ENCODE measurements around the gene SLC6A4. TPM values are rescaled to one million over a fixed set of nuclear protein-coding genes. Genes with fewer than 3 reads are reported as not detected.

Gene SLC6A4
- total and polyA plus RNA-seq, 10 of the 15 experiments (the other 5 are each of a cell fraction or from before 2014, with no cell fraction given), result 5.3 to 20.6 (median 10.1) TPM

GRCh38 chr17:30217746-30218245 is 17.7 kb downstream of the SLC6A4 start:
- DNase-seq (ENCODE audit: low read depth, low spot score) (no peak), FAIRE-seq (no peak), ATAC-seq (no peak)
- no peaks in the 10 kb centered on the region for H3K79me2 ChIP-seq (ENCODE audit: control insufficient read depth, insufficient read depth, low read length)
- no peak overlapping the region for H3K9ac ChIP-seq (ENCODE audit: control insufficient read depth, insufficient read depth, low read length)
- intact Hi-C loops (cut with micrococcal nuclease; ENCODE audit: unreplicated experiment), result no loop called here
- ChIA-PET CTCF (no interaction called here), SMC1A (ENCODE audit: uncharacterized antibody, unreplicated experiment) (no interaction called here), POLR2A (no interaction called here), RAD21 (ENCODE audit: unreplicated experiment) (interaction anchor here (0.8 kb wide), 1 partner anchor 93 kb away, joined by 3 read pairs; no protein-coding TSS in a partner anchor)
- WGBS (ENCODE audit: insufficient coverage, insufficient replicate concordance, low lambda C conversion rate, missing lambda C conversion rate), result 96% methylated on average over 11 of the region's 11 CpGs
- BruUV-seq (replicated peaks), result no TSS peak
- H3K4me3 ChIP-seq, result no peak overlapping the region
- H3K27ac ChIP-seq (ENCODE audit: control insufficient read depth, insufficient read depth), result no peak overlapping the region
- H2AFZ ChIP-seq (ENCODE audit: control insufficient read depth, low read depth, low read length), result no peak overlapping the region
- H3K36me3 ChIP-seq (ENCODE audit: control insufficient read depth in 2 of 2, insufficient read depth in 2 of 2, low read length in 1 of 2), result no peaks in the 10 kb centered on the region
- H4K20me1 ChIP-seq (ENCODE audit: control insufficient read depth, insufficient read depth), result no peaks in the 10 kb centered on the region
- H3K4me1 ChIP-seq (ENCODE audit: control insufficient read depth, insufficient read depth, low read length), result peaks cover 16% of the 10 kb centered on the region
- in situ Hi-C loops (cut with MboI), result no loop called here
- no peak overlapping the region for H3K4me2 ChIP-seq (ENCODE audit: control insufficient read depth, insufficient read depth)
- H3K9me3 ChIP-seq (replicated peaks; ENCODE audit: control insufficient read depth, insufficient read depth, low read length), result no peaks in the 10 kb centered on the region
- H3K27me3 ChIP-seq (replicated peaks in 1 of 2; ENCODE audit: control insufficient read depth in 2 of 2, insufficient read depth in 2 of 2, low read length in 1 of 2), result no peaks in the 10 kb centered on the region
- no peak for TF ChIP-seq RAD51 (IDR thresholded peaks at IDR 0.05)
- no peak for TF ChIP-seq BRCA1 (IDR thresholded peaks at IDR 0.05; ENCODE audit: low read depth, low read length)
- no peak for TF ChIP-seq MTA3 (IDR thresholded peaks at IDR 0.05; ENCODE audit: borderline replicate concordance, low read length)
- no peak for TF ChIP-seq REST (IDR thresholded peaks at IDR 0.05; ENCODE audit: low read depth, low read length)
- TF ChIP-seq PAX8 (IDR thresholded peaks at IDR 0.05), result no peak
- no peak for TF ChIP-seq ASH2L (IDR thresholded peaks at IDR 0.05; ENCODE audit: borderline replicate concordance, low read depth)
- TF ChIP-seq SIX5 (IDR thresholded peaks at IDR 0.05; ENCODE audit: low read depth, low read length, severe bottlenecking), result no peak
- no peak for TF ChIP-seq ELK1 (IDR thresholded peaks at IDR 0.05; ENCODE audit: low read depth, low read length)
- no peak for TF ChIP-seq RAD21 (IDR thresholded peaks at IDR 0.05; ENCODE audit: insufficient read depth, low read depth, low read length)
